A549 (cell line): ENCODE results near the gene TECTB.

Source experiments
- CTCF ChIP-seq: fragments of >200 bp; sonication (Bioruptor Twin); formaldehyde crosslinking; IDR thresholded peaks from 3 replicates; pipeline ENCODE4 v1.5.1; 2016
- MAX ChIP-seq: IDR thresholded peaks from 2 replicates; pipeline ENCODE4 v1.6.1; 2012
- POLR2A ChIP-seq: IDR thresholded peaks from 2 replicates; pipeline ENCODE4 v1.6.1; 2012; ENCODE audit warnings: mild to moderate bottlenecking, low read length
- POLR2AphosphoS2 ChIP-seq: conservative IDR thresholded peaks from 2 replicates; pipeline ENCODE4 v1.6.1; 2012; ENCODE audit warnings: low read length, improper control_type of control experiment, inconsistent platforms

- no peak for TF ChIP-seq CTCF
- TF ChIP-seq POLR2AphosphoS2: no peak
- TF ChIP-seq POLR2A: no peak
- TF ChIP-seq MAX: no peak
These were observed 17.5 kb upstream of the TECTB start for GRCh38 chr10:112265745-112266144.
